Left forelimb (tissue), 1 donor: Measurements from ENCODE around the gene TRA2A.

ENCODE experiments used
- DNase-seq: peaks from one replicate; pipeline ENCODE4 v3.0.0-alpha.2; 2018; ENCODE audit warnings: low spot score

The TRA2A gene

DNA sequence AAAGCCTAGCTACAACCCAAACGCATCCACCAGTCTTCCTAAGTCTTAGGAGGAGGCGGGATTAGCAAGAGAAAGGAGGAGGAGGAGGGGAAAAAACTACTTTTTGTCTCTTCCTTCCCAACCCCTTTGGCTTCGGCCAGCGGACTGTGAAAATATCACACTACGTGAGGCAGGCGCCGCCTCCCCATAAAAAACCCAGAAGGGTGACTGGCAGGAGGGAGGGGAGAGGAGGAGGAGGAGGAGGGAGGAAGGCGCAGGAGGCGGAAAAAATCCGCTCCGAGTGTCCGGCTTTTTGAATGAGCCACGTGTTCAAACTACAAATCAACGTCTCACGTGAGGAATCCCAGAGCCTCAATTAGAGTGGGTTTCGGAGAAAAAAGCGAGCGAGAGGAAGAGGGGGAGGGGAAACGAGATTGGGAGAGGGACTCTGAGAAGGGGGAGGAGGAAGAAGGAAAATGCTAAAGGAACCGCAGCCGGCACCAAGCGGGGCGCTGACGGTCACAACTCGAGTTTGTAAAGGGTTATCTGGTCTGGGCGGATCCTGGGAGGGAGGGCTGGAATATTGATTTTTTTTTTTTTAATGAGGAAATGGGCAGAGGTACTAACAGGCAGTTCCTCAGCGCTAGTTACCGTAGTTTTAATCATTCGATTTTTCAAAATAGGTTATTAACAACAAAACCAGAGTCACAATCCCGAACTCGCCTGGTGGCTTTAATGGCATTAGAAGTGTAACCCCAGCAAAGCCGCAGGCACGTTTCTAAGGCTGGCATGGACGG lies 61.3 kb downstream of the TRA2A start, which contains the start of gene IGF2BP3:
TSS of gene IGF2BP3 (minus strand) at position 162 of the 776 bp plus-strand sequence. CDS start 381 bp downstream, outside the sequence.
- peak; percentile 94 for DNase-seq

- DNase-seq, result peak; percentile 70
These were observed 61.9 kb downstream of the TRA2A start for GRCh38 chr7:23469961-23470250.

GRCh38 chr7:23469150-23469960 lies 62.4 kb downstream of the TRA2A start:
- peak; percentile 79 for DNase-seq

DNA sequence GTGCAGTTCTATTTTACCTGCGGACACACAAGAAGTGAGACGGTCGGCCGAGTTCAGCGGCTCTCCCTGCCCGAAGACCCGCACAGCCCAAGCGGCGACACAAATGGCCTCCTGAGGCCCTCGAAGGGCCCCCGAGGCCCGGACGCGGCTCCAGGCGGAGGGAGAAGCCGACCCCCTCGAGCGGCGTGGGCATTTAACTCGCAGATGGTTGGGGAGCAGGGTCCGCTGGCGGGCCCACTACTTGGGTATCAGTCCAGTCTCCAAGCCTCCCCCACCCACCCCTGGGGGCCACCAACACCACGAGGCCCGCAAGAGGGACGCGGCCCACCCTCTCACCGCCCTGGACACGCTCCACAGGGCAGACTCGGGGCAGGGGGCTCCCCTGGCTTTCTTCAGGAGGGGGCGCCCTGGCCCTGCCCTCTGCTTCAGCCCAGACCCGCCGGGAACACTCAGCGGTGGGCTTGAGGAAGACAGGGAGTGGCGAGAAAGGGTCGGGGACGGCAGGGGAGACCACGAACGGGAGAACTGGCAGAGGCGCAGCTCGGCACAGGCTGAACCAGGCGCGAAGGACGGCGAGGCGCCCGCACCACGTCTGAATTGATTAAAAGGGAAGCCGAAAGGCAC lies 63.1 kb downstream of the TRA2A start:
- peak; percentile 65 for DNase-seq

GRCh38 chr7:23467806-23468525 lies 63.8 kb downstream of the TRA2A start:
- peak; percentile 75 for DNase-seq

- no peak for DNase-seq
These were observed 64.4 kb downstream of the TRA2A start for GRCh38 chr7:23467291-23467805.

DNA sequence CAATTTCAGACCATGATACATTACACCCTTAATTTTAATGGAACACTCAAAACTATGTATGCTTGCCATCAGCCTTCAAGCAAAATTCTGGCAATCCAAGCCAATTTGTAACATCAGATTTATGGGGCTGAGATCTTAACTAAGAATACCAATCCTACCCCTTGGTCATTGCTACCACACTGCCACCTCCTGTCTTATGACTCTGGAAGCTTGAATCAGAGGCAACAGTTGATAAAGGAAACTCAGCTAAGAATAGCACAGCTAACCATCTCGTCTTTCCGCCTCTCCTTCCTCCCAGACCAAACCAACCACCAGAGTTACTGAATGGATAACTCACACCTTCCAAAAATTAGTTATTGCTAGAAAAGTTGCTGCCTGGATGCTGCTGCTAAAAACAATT lies 68.9 kb downstream of the TRA2A start:
- DNase-seq, result no peak

DNA sequence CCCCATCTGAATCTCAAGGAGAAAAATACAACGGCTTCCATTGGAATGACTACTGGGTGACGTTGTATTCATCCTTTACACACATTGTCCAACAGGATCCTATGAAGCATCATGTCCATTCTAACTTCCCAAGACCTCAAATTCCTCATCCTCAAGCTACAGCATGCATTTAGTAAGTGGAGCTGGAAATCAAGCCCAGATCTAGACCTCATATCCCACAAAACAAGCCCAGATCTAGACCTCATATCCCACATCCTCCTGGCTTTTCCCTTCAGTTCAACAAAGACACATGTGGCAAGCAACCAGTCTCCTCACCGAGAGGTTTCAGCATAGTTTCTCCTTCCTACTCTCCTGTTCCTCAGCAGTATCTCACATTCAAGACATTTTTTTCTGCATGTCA lies 73.7 kb downstream of the TRA2A start:
- no peak for DNase-seq

DNA sequence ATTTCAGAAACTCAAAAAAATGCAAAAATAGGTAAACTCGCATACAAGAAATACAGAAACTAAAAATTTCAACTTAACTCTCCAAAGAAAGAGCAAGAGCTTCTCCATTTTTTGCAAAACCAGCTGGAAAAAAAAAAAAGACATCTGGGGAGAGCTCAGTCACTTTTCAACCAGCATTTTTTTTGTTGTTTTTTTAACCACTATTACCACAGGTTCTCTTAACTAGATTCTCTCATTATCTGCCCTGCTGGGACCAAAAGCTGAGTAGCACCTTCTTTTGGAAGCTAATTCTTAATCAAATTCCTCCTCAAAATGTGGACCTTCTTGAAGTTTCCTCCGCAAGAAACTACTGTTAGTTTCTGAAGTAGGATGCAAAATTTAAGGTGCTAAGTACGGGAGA lies 75.7 kb downstream of the TRA2A start:
- no peak for DNase-seq

- DNase-seq, result no peak
These were observed 76.8 kb downstream of the TRA2A start for GRCh38 chr7:23454881-23455526.
